H1 (cell line): ENCODE results near the gene ARHGAP22. TPM values are rescaled to one million over a fixed set of nuclear protein-coding genes. Genes with fewer than 3 reads are reported as not detected.

Experiments
- CTCF ChIA-PET: fragments of 300-600 bp; sonication (Branson Sonifier 250); formaldehyde crosslinking; loops from one replicate; lab custom pipeline; 2021; ENCODE audit not compliant: partially characterized antibody; lab: Charles Lee
- POLR2A ChIA-PET: fragments of 300-600 bp; sonication (Branson Sonifier 250); formaldehyde crosslinking; loops from one replicate; lab custom pipeline; 2021; ENCODE audit warnings: inconsistent platforms; ENCODE audit not compliant: partially characterized antibody; lab: Charles Lee
- DNase-seq, 2 experiments: peaks; one replicate each; pipeline versions ENCODE4 v3.0.0 to v3.0.0-alpha.2; 2010 to 2022; ENCODE audit warnings: low spot score in 2 of 2, low read depth in 1 of 2, mixed read lengths in 1 of 2
- FAIRE-seq: peaks from 2 replicates; lab custom pipeline; 2011; peaks lifted over from hg19 to GRCh38; lab: Jason Lieb, UNC
- H2AFZ ChIP-seq: 2 replicates; pipeline ENCODE4 v1.8.1; 2012; ENCODE audit warnings: low read length, inconsistent platforms
- H2AK5ac ChIP-seq: 2 replicates; pipeline ENCODE4 v1.6.1; 2013; ENCODE audit warnings: low read depth, low read length
- H2BK120ac ChIP-seq: replicated peaks from 2 replicates; pipeline ENCODE3; 2013; ENCODE audit warnings: low read depth, low read length, inconsistent platforms
- H2BK12ac ChIP-seq: 2 replicates; pipeline ENCODE4 v1.6.1; 2013; ENCODE audit warnings: low read depth, low read length
- H2BK15ac ChIP-seq: 2 replicates; pipeline ENCODE4 v1.6.1; 2013; ENCODE audit warnings: low read length
- H2BK20ac ChIP-seq: 2 replicates; pipeline ENCODE4 v1.6.1; 2013; ENCODE audit warnings: low read length
- H2BK5ac ChIP-seq: 2 replicates; pipeline ENCODE4 v1.6.1; 2013; ENCODE audit warnings: low read depth, low read length
- H3K14ac ChIP-seq: 2 replicates; pipeline ENCODE4 v1.6.1; 2013; ENCODE audit warnings: inconsistent platforms; ENCODE audit not compliant: insufficient read length
- H3K18ac ChIP-seq: 2 replicates; pipeline ENCODE4 v1.6.1; 2013; ENCODE audit warnings: low read length; ENCODE audit errors: extremely low read depth
- H3K23ac ChIP-seq: 2 replicates; pipeline ENCODE4 v1.6.1; 2013; ENCODE audit warnings: inconsistent platforms; ENCODE audit not compliant: insufficient read length
- H3K23me2 ChIP-seq: 2 replicates; pipeline ENCODE4 v1.6.1; 2013; ENCODE audit warnings: low read depth, low read length
- H3K27ac ChIP-seq: 2 replicates; pipeline ENCODE4 v1.6.1; 2011; ENCODE audit warnings: low read depth, low read length, inconsistent platforms
- H3K27me3 ChIP-seq, 4 experiments: replicated peaks in 1 of 4; 1 replicate in 1 of 4; 2 replicates in 3 of 4; pipeline versions ENCODE4 v1.6.1 to v1.8.1; 2011 to 2013; ENCODE audit warnings: low read length in 3 of 4, mild to moderate bottlenecking in 3 of 4, inconsistent platforms in 2 of 4, mixed read lengths in 2 of 4, moderate library complexity in 1 of 4; ENCODE audit not compliant: control insufficient read depth in 3 of 4, insufficient read depth in 3 of 4; ENCODE audit errors: extremely low read depth in 1 of 4
- H3K36me3 ChIP-seq, 4 experiments: 2 replicates each; pipeline versions ENCODE4 v1.6.1 to v1.8.1; 2011 to 2013; ENCODE audit warnings: mild to moderate bottlenecking in 4 of 4, low read length in 3 of 4, moderate library complexity in 2 of 4, control low read depth in 1 of 4, inconsistent platforms in 1 of 4; ENCODE audit not compliant: insufficient read depth in 4 of 4, control insufficient read depth in 2 of 4
- H3K4ac ChIP-seq: replicated peaks from 2 replicates; pipeline ENCODE3; 2013; ENCODE audit warnings: low read length, low read depth, mixed read lengths, inconsistent platforms; ENCODE audit not compliant: insufficient read length
- H3K4me1 ChIP-seq, 4 experiments: replicated peaks in 1 of 4; 1 replicate in 1 of 4; 2 replicates in 3 of 4; pipeline versions ENCODE4 v1.6.1 to v1.8.1; 2011 to 2013; ENCODE audit warnings: low read length in 3 of 4, inconsistent platforms in 2 of 4, mixed read lengths in 1 of 4; ENCODE audit not compliant: insufficient read depth in 4 of 4, control insufficient read depth in 3 of 4
- H3K4me2 ChIP-seq, 2 experiments: 2 replicates each; pipeline versions ENCODE4 v1.6.1 to v1.8.1; 2011 to 2013; ENCODE audit warnings: low read depth in 2 of 2, low read length in 2 of 2, control low read depth in 1 of 2, inconsistent platforms in 1 of 2, mild to moderate bottlenecking in 1 of 2; ENCODE audit not compliant: insufficient read depth in 1 of 2
- H3K4me3 ChIP-seq, 4 experiments: fragments of 200-600, 300-600 bp in 1 of 4; sonication (generic), shearing (Covaris generic), sonication (Bioruptor Twin) in 1 of 4; 2 replicates each; pipeline versions ENCODE4 v1.5.1 to v1.8.1; 2011 to 2016; ENCODE audit warnings: low read length in 4 of 4, low read depth in 3 of 4, control low read depth in 2 of 4, inconsistent platforms in 2 of 4, mild to moderate bottlenecking in 2 of 4, mixed read lengths in 1 of 4, moderate library complexity in 1 of 4; ENCODE audit not compliant: insufficient read depth in 2 of 4; ENCODE audit errors: extremely low read depth in 1 of 4
- H3K56ac ChIP-seq: replicated peaks from 2 replicates; pipeline ENCODE3; 2013; ENCODE audit warnings: low read depth, mild to moderate bottlenecking, mixed read lengths, low read length, inconsistent platforms; ENCODE audit not compliant: insufficient read length
- H3K79me1 ChIP-seq: 2 replicates; pipeline ENCODE4 v1.6.1; 2013; ENCODE audit warnings: low read depth, low read length, control low read depth
- H3K79me2 ChIP-seq, 2 experiments: 2 replicates each; pipeline versions ENCODE4 v1.6.1 to v1.8.1; 2012 to 2013; ENCODE audit warnings: low read length in 2 of 2, mild to moderate bottlenecking in 2 of 2, inconsistent platforms in 1 of 2; ENCODE audit not compliant: insufficient read depth in 2 of 2, control insufficient read depth in 1 of 2
- H3K9ac ChIP-seq, 4 experiments: replicated peaks in 1 of 4; 1 replicate in 1 of 4; 2 replicates in 3 of 4; pipeline versions ENCODE4 v1.6.1 to v1.8.1; 2011 to 2013; ENCODE audit warnings: low read depth in 3 of 4, low read length in 3 of 4, control low read depth in 2 of 4, mild to moderate bottlenecking in 2 of 4, moderate library complexity in 2 of 4, inconsistent platforms in 1 of 4; ENCODE audit errors: extremely low read depth in 1 of 4
- H3K9me3 ChIP-seq, 2 experiments: 2 replicates each; pipeline versions ENCODE4 v1.6.1 to v1.8.1; 2012 to 2013; ENCODE audit warnings: mild to moderate bottlenecking in 2 of 2, moderate library complexity in 2 of 2, control low read depth in 1 of 2, inconsistent platforms in 1 of 2, low read depth in 1 of 2, low read length in 1 of 2, mixed read lengths in 1 of 2; ENCODE audit not compliant: insufficient read depth in 2 of 2
- H4K20me1 ChIP-seq, 2 experiments: replicated peaks in 1 of 2; 2 replicates each; pipeline versions ENCODE3 to v1.8.1; 2011 to 2013; ENCODE audit warnings: inconsistent platforms in 2 of 2, low read length in 2 of 2, mild to moderate bottlenecking in 1 of 2; ENCODE audit not compliant: insufficient read depth in 2 of 2, control insufficient read depth in 1 of 2
- H4K5ac ChIP-seq: 2 replicates; pipeline ENCODE4 v1.6.1; 2013; ENCODE audit warnings: low read length, low read depth, mixed read lengths, inconsistent platforms; ENCODE audit not compliant: insufficient read length
- H4K8ac ChIP-seq: 2 replicates; pipeline ENCODE4 v1.8.0; 2013; ENCODE audit warnings: mild to moderate bottlenecking, moderate library complexity, low read length, inconsistent platforms; ENCODE audit not compliant: insufficient read depth; ENCODE audit errors: extremely low read depth
- H4K91ac ChIP-seq: replicated peaks from 2 replicates; pipeline ENCODE3; 2013; ENCODE audit warnings: low read length, mixed read lengths, inconsistent platforms; ENCODE audit not compliant: insufficient read length
- CTBP2 ChIP-seq: IDR thresholded peaks from 2 replicates; pipeline ENCODE4 v1.7.0; 2011; ENCODE audit warnings: borderline replicate concordance, mild to moderate bottlenecking, moderate library complexity, mixed read lengths, low read length; ENCODE audit not compliant: insufficient read depth, insufficient read length
- HDAC2 ChIP-seq, 2 experiments: fragments of 300-600 bp in 1 of 2; sonication (generic) in 1 of 2; IDR thresholded peaks; 2 replicates each; pipeline ENCODE4 v1.6.1; 2011 to 2012; ENCODE audit warnings: low read depth in 2 of 2, low read length in 2 of 2, mild to moderate bottlenecking in 2 of 2, moderate library complexity in 2 of 2, borderline replicate concordance in 1 of 2, inconsistent platforms in 1 of 2
- JUN ChIP-seq: IDR thresholded peaks from 2 replicates; pipeline ENCODE4 v1.6.1; 2011; ENCODE audit warnings: low read depth, mild to moderate bottlenecking, improper control_type of control experiment, low read length
- KDM1A ChIP-seq: fragments of 200-600, 300-600 bp; sonication (generic); IDR thresholded peaks from 2 replicates; pipeline ENCODE4 v1.7.1; 2016; ENCODE audit warnings: mild to moderate bottlenecking, low read length, borderline replicate concordance
- KDM4A ChIP-seq: IDR thresholded peaks from one replicate; pipeline ENCODE4 v1.7.1; 2012; ENCODE audit warnings: low read depth, mild to moderate bottlenecking, moderate library complexity, low read length, inconsistent platforms; ENCODE audit not compliant: severe bottlenecking
- MAFK ChIP-seq: IDR thresholded peaks from 2 replicates; pipeline ENCODE4 v1.6.1; 2012; ENCODE audit warnings: low read depth, mild to moderate bottlenecking, improper control_type of control experiment, low read length
- POLR2A ChIP-seq, 2 experiments: IDR thresholded peaks; 1 replicate in 1 of 2; 2 replicates in 1 of 2; pipeline ENCODE4 v1.6.1; 2011; ENCODE audit warnings: low read depth in 2 of 2, low read length in 2 of 2, mild to moderate bottlenecking in 2 of 2; ENCODE audit errors: control extremely low read depth in 1 of 2
- RBBP5 ChIP-seq: IDR thresholded peaks from 2 replicates; pipeline ENCODE4 v1.7.1; 2012; ENCODE audit warnings: low read depth, mild to moderate bottlenecking, inconsistent platforms, low read length, moderate library complexity, borderline replicate concordance
- RFX5 ChIP-seq: IDR thresholded peaks from 2 replicates; pipeline ENCODE4 v1.6.1; 2011; ENCODE audit warnings: low read depth, low read length, improper control_type of control experiment, borderline replicate concordance
- SP2 ChIP-seq: IDR thresholded peaks from 2 replicates; pipeline ENCODE4 v1.6.1; 2012; ENCODE audit warnings: mild to moderate bottlenecking, low read length, inconsistent platforms
- WGBS, 2 experiments: shearing (Covaris generic) in 1 of 2; methylation state at CpG; one replicate each; pipeline versions ENCODE4 v1.1.6 to v1.1.7; 2013 to 2015; ENCODE audit warnings: low lambda C conversion rate in 2 of 2, mixed read lengths in 2 of 2, inconsistent platforms in 1 of 2, low coverage in 1 of 2, missing lambda C conversion rate in 1 of 2; ENCODE audit not compliant: insufficient replicate concordance in 2 of 2, insufficient coverage in 1 of 2, insufficient read length in 1 of 2; ENCODE audit errors: extremely low coverage in 1 of 2, missing lambda C conversion rate in 1 of 2; 5-methylcytosine and 5-hydroxymethylcytosine counted together
- polyA plus RNA-seq, 7 experiments: library from polyadenylated mRNA; depleted of rRNA in 3 of 7; stranded (reverse) in 5 of 7; unstranded in 2 of 7; fragments of >200 nt in 5 of 7; fragments of 200-250 nt in 2 of 7; gene quantifications; 1 replicate in 5 of 7; 2 replicates in 1 of 7; 4 replicates in 1 of 7; pipeline versions ENCODE4 v1.2.1 to v1.2.3, GENCODE V29; 2011 to 2013; ENCODE audit warnings: missing spikeins in 2 of 7, mixed read lengths in 2 of 7
- total RNA-seq: library from RNA; stranded (reverse); fragmentation: NEBNext Ultra II Directional; extraction: Animal tissue kit (Norgen Biotek cat#: 25700); gene quantifications from 2 replicates; pipeline ENCODE4 v1.2.1, GENCODE V29; 2021

ARHGAP22 gene
- total and polyA plus RNA-seq, 2 of the 8 experiments (the other 6 are each of a cell fraction or from before 2014, with no cell fraction given) = 3.6 to 11.2 TPM

DNA sequence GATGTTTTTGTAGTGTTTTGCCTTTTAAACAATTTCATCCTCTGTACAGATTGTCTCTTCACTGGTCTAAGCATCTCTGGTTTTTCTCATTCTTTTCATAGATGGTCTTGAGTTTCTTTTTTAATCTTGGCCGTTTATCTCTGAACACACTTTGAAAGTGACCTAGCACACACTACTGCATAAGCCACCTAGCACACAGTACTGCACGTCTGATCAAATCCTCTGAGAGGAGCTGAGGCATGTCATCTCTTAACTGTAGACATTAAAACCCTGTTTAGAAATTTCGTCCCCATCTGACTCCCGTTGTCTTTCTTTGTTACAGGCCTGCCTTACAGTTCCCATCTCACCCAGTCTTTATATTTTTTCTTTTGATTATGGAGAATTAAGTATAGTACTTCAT, 198.2 kb downstream of the ARHGAP22 start:
- FAIRE-seq = no peak
- CTCF ChIA-PET = interaction anchor here (1.1 to 2.4 kb wide), 6 partner anchors 10 to 97 kb away, joined by 3 to 8 read pairs (median 4); no protein-coding TSS in a partner anchor

More for the DNA sequence above, 198.2 kb downstream of the ARHGAP22 start:
- H3K79me1 ChIP-seq = no peaks in the 10 kb centered on the region
- H3K27me3 ChIP-seq = no peaks in the 10 kb centered on the region
- H3K4ac ChIP-seq = no peak overlapping the region
- H2AK5ac ChIP-seq = no peak overlapping the region
- H3K4me2 ChIP-seq = no peak overlapping the region
- no peaks in the 10 kb centered on the region for H3K4me1 ChIP-seq
- peaks cover 0 to 13% (median 5%) of the 10 kb centered on the region in 4 experiments; a peak in 6 of 8 replicates for H3K36me3 ChIP-seq
- H2BK5ac ChIP-seq = no peak overlapping the region
- H3K14ac ChIP-seq = no peak overlapping the region
- H2AFZ ChIP-seq = no peak overlapping the region
- no peak overlapping the region for H3K56ac ChIP-seq
- no peaks in the 10 kb centered on the region for H3K23me2 ChIP-seq
- H3K9me3 ChIP-seq = no peaks in the 10 kb centered on the region
- no peak for DNase-seq
- no peak overlapping the region for H2BK120ac ChIP-seq
- H2BK15ac ChIP-seq = no peak overlapping the region
- POLR2A ChIA-PET = no interaction called here
- no peak overlapping the region for H4K5ac ChIP-seq
- H3K18ac ChIP-seq = no peak overlapping the region
- 89% methylated on average over 4 of the region's 4 CpGs; no CpG with 5 or more reads in 1 of the 2 experiments for WGBS, 2 experiments
- no peak overlapping the region for H2BK20ac ChIP-seq
- no peak overlapping the region for H2BK12ac ChIP-seq
- H4K91ac ChIP-seq = no peak overlapping the region
- H3K79me2 ChIP-seq = no peaks in the 10 kb centered on the region; a peak in 1 of 4 replicates
- H3K4me3 ChIP-seq = no peak overlapping the region
- no peak overlapping the region for H3K23ac ChIP-seq
- H3K9ac ChIP-seq = no peak overlapping the region
- H4K20me1 ChIP-seq = no peaks in the 10 kb centered on the region
- H4K8ac ChIP-seq = no peak overlapping the region
- no peak overlapping the region for H3K27ac ChIP-seq
- TF ChIP-seq RBBP5 (no peak), KDM4A (no peak), HDAC2 (IDR thresholded peaks at IDR 0.05; ENCODE audit: borderline replicate concordance in 1 of 2, low read depth in 2 of 2, low read length in 2 of 2) (no peak), KDM1A (no peak), RFX5 (no peak), MAFK (no peak), JUN (no peak), CTBP2 (no peak), SP2 (no peak), POLR2A (IDR thresholded peaks at IDR 0.05; ENCODE audit: control extremely low read depth in 1 of 2, low read depth in 2 of 2, low read length in 2 of 2) (no peak)
